Effector memory CD8-positive, alpha-beta T cell (primary cell): ENCODE results near the gene NHSL1.

Experiments used
- ATAC-seq: fragments of 150-1000 bp; cut with Tn5 transposase; replicated peaks from 2 replicates; pipeline ENCODE4 v1.10.0; 2021; ENCODE audit warnings: mild to moderate bottlenecking, moderate library complexity
- DNase-seq, 3 experiments: peaks; one replicate each; pipeline ENCODE4 v3.0.0; 2021
- H3K27ac Mint-ChIP-seq, 2 donors: one replicate each; pipeline ENCODE4 v1.8.0; 2022; ENCODE audit warnings: mild to moderate bottlenecking in 2 of 2, mixed read lengths in 2 of 2, moderate library complexity in 2 of 2
- H3K27me3 Mint-ChIP-seq, 2 donors: one replicate each; pipeline ENCODE4 v1.8.0; 2022; ENCODE audit warnings: mixed read lengths in 2 of 2
- H3K36me3 Mint-ChIP-seq: one replicate; pipeline ENCODE4 v1.8.0; 2022; ENCODE audit warnings: mild to moderate bottlenecking, moderate library complexity, mixed read lengths; ENCODE audit not compliant: insufficient read depth
- H3K4me1 Mint-ChIP-seq, 2 donors: one replicate each; pipeline ENCODE4 v1.8.0; 2022; ENCODE audit warnings: low read depth in 2 of 2, mixed read lengths in 2 of 2
- H3K4me3 Mint-ChIP-seq, 2 donors: one replicate each; pipeline ENCODE4 v1.8.0; 2022; ENCODE audit warnings: mild to moderate bottlenecking in 2 of 2, mixed read lengths in 2 of 2, moderate library complexity in 2 of 2
- H3K9me3 Mint-ChIP-seq, 2 donors: one replicate each; pipeline ENCODE4 v1.8.0; 2022; ENCODE audit warnings: mixed read lengths in 2 of 2

Gene NHSL1

GRCh38 chr6:138416206-138416605 is 83.1 kb downstream of the NHSL1 start:
- ATAC-seq (no peak), DNase-seq (no peak)
- Mint-ChIP-seq H3K4me1 (peaks cover 3 to 7% of the 10 kb centered on the region in 2 donors), H3K4me3 (no peak overlapping the region), H3K27me3 (no peaks in the 10 kb centered on the region), H3K27ac (no peak overlapping the region), H3K36me3 (peaks cover 26% of the 10 kb centered on the region), H3K9me3 (no peaks in the 10 kb centered on the region)

GRCh38 chr6:138415125-138415524 is 84.2 kb downstream of the NHSL1 start:
- Mint-ChIP-seq H3K9me3 (no peaks in the 10 kb centered on the region), H3K27me3 (no peaks in the 10 kb centered on the region), H3K36me3 (peaks cover 29% of the 10 kb centered on the region), H3K4me1 (peaks cover 4 to 8% of the 10 kb centered on the region in 2 donors), H3K27ac (no peak overlapping the region), H3K4me3 (no peak overlapping the region)
- no peak for ATAC-seq
- DNase-seq: no peak

- ATAC-seq: no peak
- H3K4me3 Mint-ChIP-seq: no peak overlapping the region
- H3K4me1 Mint-ChIP-seq: peaks cover 4 to 13% of the 10 kb centered on the region in 2 donors
- H3K9me3 Mint-ChIP-seq: no peaks in the 10 kb centered on the region
- no peaks in the 10 kb centered on the region for H3K27me3 Mint-ChIP-seq
- no peak overlapping the region for H3K27ac Mint-ChIP-seq
- no peak for DNase-seq
- peaks cover 46% of the 10 kb centered on the region for H3K36me3 Mint-ChIP-seq
Observed at GRCh38 chr6:138410972-138411880, 88.1 kb downstream of the NHSL1 start.

- peaks cover 47% of the 10 kb centered on the region for H3K36me3 Mint-ChIP-seq
- no peak for ATAC-seq
- no peak overlapping the region for H3K27ac Mint-ChIP-seq
Observed at GRCh38 chr6:138410048-138410735, 89.1 kb downstream of the NHSL1 start.

GRCh38 chr6:138406443-138406842 is 92.9 kb downstream of the NHSL1 start:
- H3K4me1 Mint-ChIP-seq: peaks cover 9 to 23% of the 10 kb centered on the region in 2 donors
- peaks cover 32% of the 10 kb centered on the region for H3K36me3 Mint-ChIP-seq
- no peak overlapping the region for H3K27ac Mint-ChIP-seq

More at GRCh38 chr6:138410048-138410735, 89.1 kb downstream of the NHSL1 start:
- Mint-ChIP-seq H3K27me3 (no peaks in the 10 kb centered on the region), H3K9me3 (no peaks in the 10 kb centered on the region), H3K4me1 (peaks cover 4 to 13% of the 10 kb centered on the region in 2 donors), H3K4me3 (no peak overlapping the region)
- no peak for DNase-seq

GRCh38 chr6:138405816-138406413 is 93.4 kb downstream of the NHSL1 start:
- Mint-ChIP-seq H3K27me3 (no peaks in the 10 kb centered on the region), H3K27ac (no peak overlapping the region), H3K4me1 (peaks cover 5 to 21% of the 10 kb centered on the region in 2 donors), H3K36me3 (peaks cover 30% of the 10 kb centered on the region), H3K9me3 (no peaks in the 10 kb centered on the region), H3K4me3 (no peak overlapping the region)
- DNase-seq: no peak
- ATAC-seq: no peak

More at GRCh38 chr6:138406443-138406842, 92.9 kb downstream of the NHSL1 start:
- no peak for ATAC-seq
- Mint-ChIP-seq H3K4me3 (no peak overlapping the region), H3K9me3 (no peaks in the 10 kb centered on the region), H3K27me3 (no peaks in the 10 kb centered on the region)
- no peak for DNase-seq

GRCh38 chr6:138404666-138405337 is 94.5 kb downstream of the NHSL1 start:
- no peaks in the 10 kb centered on the region for H3K27me3 Mint-ChIP-seq
- H3K27ac Mint-ChIP-seq: peak overlapping the region; percentile 58 to 77
- H3K36me3 Mint-ChIP-seq: peaks cover 23% of the 10 kb centered on the region
- peaks cover 5 to 18% of the 10 kb centered on the region in 2 donors for H3K4me1 Mint-ChIP-seq
- peak overlapping the region; percentile 77 to 81 for H3K4me3 Mint-ChIP-seq
- ATAC-seq (peak; percentile 26), DNase-seq (peak in 2 of 3 experiments; percentile 3 to 8)
- no peaks in the 10 kb centered on the region for H3K9me3 Mint-ChIP-seq

- Mint-ChIP-seq H3K27me3 (no peaks in the 10 kb centered on the region), H3K36me3 (peaks cover 15% of the 10 kb centered on the region), H3K4me1 (peaks cover 5 to 16% of the 10 kb centered on the region in 2 donors), H3K27ac (peak within 1 kb of the TSS; percentile 76 to 77), H3K9me3 (no peaks in the 10 kb centered on the region), H3K4me3 (peak within 1 kb of the TSS; percentile 77 to 81)
- ATAC-seq (peak; percentile 89), DNase-seq (peak; percentile 83 to 89 (median 85))
Observed at GRCh38 chr6:138403801-138404665, 95.3 kb downstream of the NHSL1 start, which contains the start of gene HEBP2. TSS of gene HEBP2 (plus strand) at chr6:138404223. CDS start at chr6:138404496, 273 bp downstream.

- H3K27me3 Mint-ChIP-seq: no peaks in the 10 kb centered on the region
- ATAC-seq: peak; percentile 23
- H3K4me3 Mint-ChIP-seq: peak overlapping the region; percentile 74 to 75
Observed at GRCh38 chr6:138403324-138403800, 95.9 kb downstream of the NHSL1 start.

GRCh38 chr6:138402838-138403187 is 96.5 kb downstream of the NHSL1 start:
- ATAC-seq (no peak), DNase-seq (no peak)
- Mint-ChIP-seq H3K27me3 (no peaks in the 10 kb centered on the region), H3K27ac (peak overlapping the region; percentile 35 to 76), H3K4me1 (peaks cover 5 to 16% of the 10 kb centered on the region in 2 donors), H3K9me3 (no peaks in the 10 kb centered on the region), H3K4me3 (peak overlapping the region; percentile 74 to 75), H3K36me3 (peaks cover 11% of the 10 kb centered on the region)

More at GRCh38 chr6:138403324-138403800, 95.9 kb downstream of the NHSL1 start:
- peak; percentile 18 to 28 (median 20) for DNase-seq
- Mint-ChIP-seq H3K9me3 (no peaks in the 10 kb centered on the region), H3K4me1 (peaks cover 5 to 16% of the 10 kb centered on the region in 2 donors), H3K27ac (peak overlapping the region; percentile 35 to 76), H3K36me3 (peaks cover 11% of the 10 kb centered on the region)

- Mint-ChIP-seq H3K4me3 (peak overlapping the region; percentile 46 to 59), H3K36me3 (peaks cover 8% of the 10 kb centered on the region), H3K27me3 (no peaks in the 10 kb centered on the region), H3K27ac (no peak overlapping the region), H3K4me1 (peaks cover 5 to 12% of the 10 kb centered on the region in 2 donors), H3K9me3 (no peaks in the 10 kb centered on the region)
- DNase-seq: no peak
- ATAC-seq: no peak
Observed at GRCh38 chr6:138401960-138402837, 97.1 kb downstream of the NHSL1 start.
